Tibial nerve (tissue), 4 donors: ENCODE measurements around the gene ZP1. TPM values are rescaled to one million over a fixed set of nuclear protein-coding genes. Genes with fewer than 3 reads are reported as not detected.

ENCODE experiments used
- DNase-seq, 2 donors: peaks; one replicate each; pipeline ENCODE4 v3.0.0-alpha.2; 2019; ENCODE audit warnings: low spot score in 2 of 2
- H3K27ac ChIP-seq, 4 donors: fragments of 200-600 bp; sonication (generic) in 3 of 4; one replicate each; pipeline ENCODE4 v1.5.1; 2017 to 2019; ENCODE audit warnings: mild to moderate bottlenecking in 1 of 4
- H3K27me3 ChIP-seq, 2 donors: fragments of 200-600 bp; sonication (generic) in 1 of 2; one replicate each; pipeline versions ENCODE4 v1.5.1 to v1.6.0; 2017 to 2019
- H3K36me3 ChIP-seq, 3 donors: fragments of 200-600 bp; sonication (generic); one replicate each; pipeline ENCODE4 v1.5.1; 2018 to 2019
- H3K4me1 ChIP-seq, 4 donors: fragments of 200-600 bp; sonication (generic) in 3 of 4; one replicate each; pipeline ENCODE4 v1.5.1; 2017 to 2019
- H3K4me3 ChIP-seq, 4 donors: fragments of 200-600 bp; sonication (generic) in 3 of 4; one replicate each; pipeline ENCODE4 v1.5.1; 2017 to 2019; ENCODE audit warnings: mild to moderate bottlenecking in 1 of 4, moderate library complexity in 1 of 4
- H3K9me3 ChIP-seq, 4 donors: fragments of 200-600 bp; sonication (generic) in 3 of 4; one replicate each; pipeline ENCODE4 v1.5.1; 2017 to 2019
- CTCF ChIP-seq, 5 experiments: fragments of 200-600 bp in 3 of 5; fragments of 450-650 bp in 2 of 5; sonication (generic) in 3 of 5; IDR thresholded peaks; one replicate each; pipeline ENCODE4 v1.5.1; 2016 to 2019; ENCODE audit warnings: antibody characterized with exemption in 5 of 5, mild to moderate bottlenecking in 3 of 5, moderate library complexity in 2 of 5
- EP300 ChIP-seq, 2 donors: sonication (generic); formaldehyde crosslinking; IDR thresholded peaks; one replicate each; pipeline ENCODE4 v1.6.1; 2017; ENCODE audit warnings: antibody characterized with exemption in 2 of 2, mild to moderate bottlenecking in 1 of 2
- POLR2A ChIP-seq, 2 donors: fragments of 450-650 bp; IDR thresholded peaks; one replicate each; pipeline ENCODE4 v1.6.1; 2017; ENCODE audit warnings: antibody characterized with exemption in 2 of 2, mild to moderate bottlenecking in 2 of 2, moderate library complexity in 2 of 2
- WGBS, 2 donors: methylation state at CpG; one replicate each; pipeline ENCODE4 v1.1.5; 2018; 5-methylcytosine and 5-hydroxymethylcytosine counted together
- total RNA-seq, 4 donors: library from RNA; depleted of rRNA; stranded (reverse); fragments of >200 nt; gene quantifications; one replicate each; pipeline ENCODE4 v1.1.0, GENCODE V29; 2016

The ZP1 gene
- total RNA-seq, 4 donors from 2014 or later = not detected

DNA sequence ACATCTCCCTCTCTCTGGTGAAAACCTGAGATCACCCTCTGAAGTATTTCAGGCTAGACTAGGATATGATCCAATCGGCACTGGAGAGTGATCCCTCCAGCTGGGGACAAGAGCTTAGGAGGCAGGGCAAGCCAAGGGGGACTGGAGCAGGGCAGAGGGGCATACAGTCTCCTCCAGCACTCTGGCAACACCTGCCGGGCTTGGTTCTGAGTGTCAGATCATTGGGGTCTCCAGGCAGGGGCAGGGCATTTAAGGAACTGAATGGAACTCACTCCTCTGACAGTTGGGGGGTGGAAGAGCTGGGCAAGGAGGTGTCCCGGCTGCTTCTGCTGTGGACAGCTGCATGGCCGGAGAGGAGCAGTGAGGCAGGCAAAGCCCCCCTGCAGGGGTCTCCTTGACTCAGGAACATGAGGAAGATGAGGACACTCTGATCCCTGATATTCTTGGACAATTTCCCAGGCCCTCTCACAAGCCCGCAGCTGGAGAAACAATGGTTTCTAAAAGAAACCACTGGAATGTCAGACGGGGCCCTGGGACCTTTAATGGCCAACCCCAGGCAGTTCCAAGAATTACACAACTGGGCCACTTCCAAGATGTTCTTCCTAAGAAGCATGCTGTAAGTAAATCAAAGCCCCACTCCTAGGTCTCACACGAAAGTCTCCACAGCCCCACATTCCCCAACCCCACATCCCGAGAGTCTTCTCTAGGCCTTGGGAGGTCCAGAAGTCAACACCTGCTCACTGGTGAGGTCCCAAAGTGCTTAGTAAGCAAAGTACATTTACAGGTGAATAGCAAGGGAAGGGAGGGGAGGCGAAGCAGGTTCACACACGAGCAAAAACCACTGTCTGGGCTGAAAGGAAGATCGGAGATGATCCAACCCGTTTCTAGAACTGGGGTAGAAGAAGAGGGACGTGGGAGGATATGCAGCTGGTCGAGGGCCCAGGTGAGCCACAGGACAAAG is 26.6 kb upstream of the ZP1 start:
- H3K27ac ChIP-seq = peak overlapping the region; percentile 58 to 87 (median 80)
- DNase-seq = peak; percentile 30 to 81
- peaks cover 0 to 58% (median 24%) of the 10 kb centered on the region in 4 donors for H3K4me1 ChIP-seq
- TF ChIP-seq POLR2A (IDR thresholded peaks at IDR 0.05) = no peak
- peak in 1 of 2 donors; percentile 45 for TF ChIP-seq EP300 (IDR thresholded peaks at IDR 0.05)
- no peaks in the 10 kb centered on the region for H3K27me3 ChIP-seq
- H3K4me3 ChIP-seq = peak overlapping the region in 3 of 4 donors; percentile 67 to 85 (median 76)
- 43 to 50% methylated on average over 13 to 14 of the region's 14 CpGs for WGBS, 2 donors
- H3K36me3 ChIP-seq = peaks cover 0 to 16% (median 0%) of the 10 kb centered on the region in 3 donors
- H3K9me3 ChIP-seq = no peaks in the 10 kb centered on the region

- H3K4me1 ChIP-seq = peaks cover 0 to 60% (median 24%) of the 10 kb centered on the region in 4 donors
- H3K27me3 ChIP-seq = no peaks in the 10 kb centered on the region
- peak; percentile 95 to 96 for DNase-seq
- peak within 1 kb of the TSS; percentile 58 to 87 (median 80) for H3K27ac ChIP-seq
- H3K9me3 ChIP-seq = no peaks in the 10 kb centered on the region
- peaks cover 0 to 26% (median 0%) of the 10 kb centered on the region in 3 donors for H3K36me3 ChIP-seq
- H3K4me3 ChIP-seq = peak within 1 kb of the TSS; percentile 67 to 88 (median 80)
- peak in 1 of 5 experiments; percentile 58 for TF ChIP-seq CTCF (IDR thresholded peaks at IDR 0.05)
- peak; percentile 89 to 93 for TF ChIP-seq EP300 (IDR thresholded peaks at IDR 0.05)
- peak in 1 of 2 donors; percentile 38 for TF ChIP-seq POLR2A (IDR thresholded peaks at IDR 0.05)
- 0 to 1% methylated on average over 34 to 38 of the region's 57 CpGs for WGBS, 2 donors
Measured at GRCh38 chr11:60841797-60842667, 25.3 kb upstream of the ZP1 start, which contains the start of gene CCDC86. Gene CCDC86, plus strand, starts transcription at chr11:60842113. Its CDS starts 12 bp downstream, at chr11:60842125.

GRCh38 chr11:60842668-60843600 is 24.4 kb upstream of the ZP1 start:
- peak overlapping the region; percentile 67 to 88 (median 80) for H3K4me3 ChIP-seq
- H3K27ac ChIP-seq = peak overlapping the region; percentile 58 to 87 (median 80)
- H3K4me1 ChIP-seq = peaks cover 0 to 60% (median 24%) of the 10 kb centered on the region in 4 donors
- peaks cover 0 to 35% (median 0%) of the 10 kb centered on the region in 3 donors for H3K36me3 ChIP-seq
- H3K27me3 ChIP-seq = no peaks in the 10 kb centered on the region
- no peaks in the 10 kb centered on the region for H3K9me3 ChIP-seq
- no peak for TF ChIP-seq EP300 (IDR thresholded peaks at IDR 0.05)
- no peak for TF ChIP-seq CTCF (IDR thresholded peaks at IDR 0.05)
- no peak for TF ChIP-seq POLR2A (IDR thresholded peaks at IDR 0.05)
- no peak for DNase-seq
- WGBS, 2 donors = 13 to 22% methylated on average over 18 to 23 of the region's 23 CpGs

GRCh38 chr11:60844045-60844869 is 23.1 kb upstream of the ZP1 start:
- 61 to 67% methylated on average over 10 of the region's 10 CpGs for WGBS, 2 donors
- no peak overlapping the region for H3K27ac ChIP-seq
- H3K4me1 ChIP-seq = peaks cover 0 to 58% (median 24%) of the 10 kb centered on the region in 4 donors
- DNase-seq = no peak
- peak overlapping the region in 1 of 4 donors; percentile 67 for H3K4me3 ChIP-seq
- TF ChIP-seq POLR2A (IDR thresholded peaks at IDR 0.05) (no peak), EP300 (IDR thresholded peaks at IDR 0.05) (no peak), CTCF (IDR thresholded peaks at IDR 0.05) (no peak)
- H3K36me3 ChIP-seq = peaks cover 0 to 49% (median 5%) of the 10 kb centered on the region in 3 donors
- no peaks in the 10 kb centered on the region for H3K27me3 ChIP-seq
- H3K9me3 ChIP-seq = no peaks in the 10 kb centered on the region
